GM10847 (cell line): ENCODE measurements around the gene MTRFR.
A peak's percentile ranks its signal among the peaks of the same experiment; 100 is the strongest.

Source experiments
- POLR2A ChIP-seq: IDR thresholded peaks from 2 replicates; pipeline ENCODE4 v1.6.1; 2011; ENCODE audit not compliant: insufficient read length; ENCODE audit errors: extremely low read depth

Gene MTRFR

DNA sequence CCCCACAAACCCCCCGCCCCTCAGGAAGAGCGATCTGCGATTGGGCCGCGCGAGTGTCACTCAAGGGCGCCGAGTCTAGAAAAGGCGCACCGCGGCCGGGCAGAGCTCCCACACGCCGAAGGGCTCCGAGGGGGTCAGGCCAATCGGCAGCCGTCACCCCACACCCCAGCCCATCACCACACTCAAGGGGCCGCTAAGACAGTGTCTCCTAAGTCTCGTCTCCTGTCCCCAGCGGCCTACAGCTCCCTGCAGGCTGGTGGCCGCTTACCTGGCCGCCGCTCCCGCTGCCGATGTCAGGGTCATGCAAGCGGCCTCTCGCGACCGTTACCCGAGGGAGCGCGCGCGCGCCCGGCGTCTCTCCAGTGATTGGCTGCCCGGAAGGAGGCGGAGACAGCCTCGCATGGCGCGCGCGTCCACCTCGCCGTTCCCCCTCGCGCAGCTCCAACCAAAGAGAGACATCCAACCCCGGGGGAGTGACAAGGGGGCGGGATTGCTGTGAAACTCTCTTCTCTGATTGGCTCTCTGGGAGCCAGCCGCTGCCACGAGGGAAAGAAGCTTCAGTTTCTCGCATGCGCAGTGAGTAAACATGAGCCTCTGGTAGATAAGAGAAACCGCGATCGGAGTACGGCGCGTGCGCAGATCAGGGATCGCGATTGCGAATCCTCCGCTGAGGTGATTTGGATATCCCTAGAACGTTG, at the start of gene MTRFR, which contains the start of gene MPHOSPH9:
MTRFR (plus strand) TSS at position 630 of the 698 bp plus-strand sequence. CDS start 20,239 bp downstream, outside the sequence.
MPHOSPH9 (minus strand) TSS at position 335 of the 698 bp plus-strand sequence. CDS start 2,777 bp downstream, outside the sequence.
- peak; percentile 99 for TF ChIP-seq POLR2A

GRCh38 chr12:123187637-123188036, 45.6 kb upstream of the MTRFR start:
- TF ChIP-seq POLR2A = no peak

- TF ChIP-seq POLR2A = no peak
Observed at GRCh38 chr12:123199936-123200335, 33.3 kb upstream of the MTRFR start.

DNA sequence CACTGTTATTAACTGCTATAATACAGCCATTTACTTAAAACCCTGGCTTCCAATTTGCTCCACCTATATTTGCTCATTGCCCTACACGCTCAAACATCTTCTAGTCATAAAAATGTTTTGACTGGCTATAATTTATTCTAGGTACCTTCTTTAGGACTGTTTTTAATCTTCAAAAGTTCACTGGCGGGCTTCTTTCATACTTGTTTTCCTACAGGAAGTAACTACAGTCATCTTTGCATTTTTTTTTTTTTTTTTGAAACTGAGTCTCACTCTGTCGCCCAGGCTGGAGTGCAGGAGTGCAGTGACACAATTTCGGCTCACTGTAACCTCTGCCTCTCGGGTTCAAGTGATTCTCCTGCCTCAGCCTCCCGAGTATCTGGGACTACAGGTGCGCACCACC, 32.8 kb upstream of the MTRFR start:
- TF ChIP-seq POLR2A = no peak

GRCh38 chr12:123223241-123223668, 10.0 kb upstream of the MTRFR start:
- TF ChIP-seq POLR2A = no peak

DNA sequence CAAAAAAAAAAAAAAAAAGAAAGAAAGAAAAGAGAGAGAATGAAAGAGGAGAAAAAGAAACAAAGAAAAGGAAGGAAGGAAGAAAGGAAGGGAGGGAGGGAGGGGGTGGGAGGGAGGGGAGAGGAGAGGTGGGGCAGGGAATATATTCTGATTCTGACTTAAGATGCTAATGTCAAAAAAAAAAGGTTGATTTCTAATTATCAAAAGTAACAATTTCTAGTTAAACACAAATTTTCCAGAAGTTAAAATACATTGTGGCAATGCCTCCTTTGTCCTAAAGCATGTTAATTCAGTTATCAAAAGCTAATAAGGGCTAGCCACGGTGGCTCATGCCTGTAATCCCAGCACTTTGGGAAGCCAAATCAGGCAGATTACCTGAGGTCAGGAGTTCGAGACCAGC, 7.8 kb upstream of the MTRFR start:
- no peak for TF ChIP-seq POLR2A

- no peak for TF ChIP-seq POLR2A
Observed at GRCh38 chr12:123227581-123228258, 5.5 kb upstream of the MTRFR start.

DNA sequence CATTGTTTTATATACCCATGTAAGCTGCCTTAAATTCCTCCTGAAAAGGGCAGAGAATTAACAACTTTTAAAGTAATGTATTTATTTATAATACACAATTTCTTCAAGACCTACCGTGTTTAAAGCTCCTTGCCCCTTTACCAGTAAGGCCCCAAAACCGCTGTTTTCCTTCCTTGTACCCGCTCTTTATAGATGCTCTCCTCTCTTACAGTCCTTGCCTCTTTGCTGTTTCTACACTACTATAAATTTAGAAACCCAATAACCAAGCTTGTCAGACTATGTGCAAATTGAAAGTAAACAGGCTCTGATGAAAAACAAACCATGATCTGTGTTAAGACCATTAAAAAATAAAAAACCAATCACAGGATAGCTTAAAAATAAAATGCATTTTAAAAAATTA, 4.2 kb upstream of the MTRFR start:
- TF ChIP-seq POLR2A = no peak

DNA sequence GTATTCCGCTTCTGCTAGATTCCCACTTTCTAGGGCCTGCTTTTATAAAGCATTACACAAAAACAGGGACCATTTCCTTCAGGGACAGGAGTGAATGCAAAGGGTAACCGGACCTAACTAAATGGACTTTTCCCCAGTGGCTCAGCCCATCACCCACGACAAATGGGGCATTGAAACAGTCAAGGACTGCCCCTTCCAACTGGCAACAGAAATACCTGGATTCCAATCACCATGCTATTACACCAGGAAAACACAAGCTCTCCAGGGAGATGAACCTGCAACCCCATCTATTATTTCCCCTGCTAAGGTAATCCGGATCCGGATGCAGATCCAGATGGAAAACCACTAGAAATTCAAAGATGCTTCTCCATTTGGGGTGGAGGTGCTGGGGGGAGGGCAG, 1.3 kb upstream of the MTRFR start:
- no peak for TF ChIP-seq POLR2A

DNA sequence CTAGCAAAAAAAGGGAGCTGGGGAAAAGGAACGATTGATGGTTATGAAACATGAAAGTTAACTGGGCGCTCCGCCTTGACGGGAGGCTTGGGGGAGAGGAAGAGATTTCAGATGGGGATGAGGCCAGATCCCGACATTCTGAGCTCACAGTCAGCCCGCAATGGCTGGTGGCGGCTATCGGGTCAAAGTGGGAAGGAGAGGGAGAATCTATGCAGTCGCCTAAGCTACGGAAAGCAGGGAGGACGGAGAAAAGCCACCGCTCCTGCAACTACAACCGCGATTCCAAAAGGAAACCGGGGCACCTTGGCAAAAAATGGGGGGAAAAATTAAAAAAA, 797 bp upstream of the MTRFR start:
- no peak for TF ChIP-seq POLR2A

DNA sequence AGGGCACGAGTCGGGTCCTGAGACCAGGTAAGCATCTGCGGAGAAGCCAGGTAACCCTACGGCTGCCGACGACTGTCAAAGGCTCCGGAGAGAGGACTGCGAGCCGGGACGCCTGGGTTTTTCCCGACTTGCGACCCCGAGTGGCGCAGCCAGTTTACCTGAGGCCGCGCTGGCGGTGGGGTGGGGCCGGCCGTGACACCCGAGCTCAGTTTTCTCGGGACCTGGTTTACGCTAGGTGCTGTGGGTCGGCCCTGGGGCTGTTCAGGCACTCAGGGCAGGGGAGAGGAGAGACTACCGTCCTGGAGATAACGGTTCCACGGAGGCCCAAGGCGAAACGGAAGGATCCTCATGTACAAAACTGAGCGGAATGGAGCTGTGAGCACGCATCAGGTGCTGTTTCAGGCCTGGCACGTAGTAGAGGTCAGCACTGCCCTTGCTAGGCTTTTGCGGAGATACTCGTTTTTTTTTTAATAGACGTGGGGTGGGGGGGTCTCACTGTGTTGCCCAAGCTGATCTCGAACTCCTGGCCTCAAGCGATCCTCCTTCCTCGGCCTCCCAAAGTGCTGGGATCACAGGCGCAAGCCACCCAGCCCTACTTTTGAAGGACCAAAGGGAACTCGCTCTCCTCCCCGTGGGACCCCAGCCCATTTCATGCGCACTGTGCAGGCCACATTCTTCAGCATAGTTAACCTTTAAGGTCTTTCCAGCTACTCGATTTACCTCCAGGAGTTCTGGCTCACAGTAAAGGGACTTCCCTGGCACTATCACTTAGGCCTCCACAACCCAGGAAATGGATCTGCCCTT, 471 bp downstream of the MTRFR start:
- TF ChIP-seq POLR2A = no peak

DNA sequence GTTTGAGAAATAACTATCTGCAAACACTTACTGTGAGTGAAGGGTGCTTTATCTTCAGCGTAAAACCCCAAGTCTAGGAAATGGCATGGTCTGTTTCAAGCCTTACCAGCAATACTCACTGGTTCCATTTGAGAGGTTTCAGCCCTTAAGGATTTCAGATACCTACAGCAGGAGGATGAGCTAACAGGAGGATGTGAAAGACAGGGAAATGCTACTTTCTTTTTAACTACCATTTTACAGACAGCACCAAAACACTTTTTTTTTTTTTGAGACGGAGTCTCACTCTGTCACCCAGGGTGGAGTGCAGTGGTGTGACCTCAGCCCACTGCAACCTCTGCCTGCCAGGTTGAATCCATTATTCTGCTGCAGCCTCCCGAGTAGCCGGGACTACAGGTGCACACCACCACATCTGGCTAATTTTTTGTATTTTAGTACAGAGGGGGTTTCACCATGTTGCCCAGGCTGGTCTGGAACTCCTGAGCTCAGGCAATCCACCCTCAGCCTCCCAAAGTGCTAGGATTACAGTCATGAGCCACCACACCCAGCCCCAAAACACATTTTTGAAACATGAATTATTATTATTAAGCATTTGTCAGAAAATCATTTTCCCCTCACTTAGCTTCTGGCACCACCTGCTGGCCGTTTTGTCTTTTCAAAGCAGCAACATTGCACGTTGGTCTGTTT, 4.6 kb downstream of the MTRFR start:
- no peak for TF ChIP-seq POLR2A

DNA sequence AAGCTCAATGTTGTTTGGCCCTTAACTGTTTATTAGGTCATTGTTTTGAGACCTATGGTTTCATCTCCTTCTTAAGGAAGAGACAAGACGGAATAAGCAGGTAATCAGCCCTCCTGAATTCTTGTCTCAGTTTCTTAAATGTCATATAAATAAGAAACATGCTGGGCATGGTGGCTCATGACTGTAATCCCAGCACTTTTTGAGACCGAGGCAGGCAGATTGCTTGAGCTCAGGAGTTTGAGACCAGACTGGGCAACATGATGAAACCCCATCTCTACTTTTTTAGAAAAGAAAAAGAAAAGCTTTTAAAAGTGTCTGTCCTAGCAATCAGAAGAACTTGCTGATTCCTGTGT, 5.1 kb downstream of the MTRFR start:
- TF ChIP-seq POLR2A = no peak

- no peak for TF ChIP-seq POLR2A
Observed at GRCh38 chr12:123238961-123239360, 5.7 kb downstream of the MTRFR start.

DNA sequence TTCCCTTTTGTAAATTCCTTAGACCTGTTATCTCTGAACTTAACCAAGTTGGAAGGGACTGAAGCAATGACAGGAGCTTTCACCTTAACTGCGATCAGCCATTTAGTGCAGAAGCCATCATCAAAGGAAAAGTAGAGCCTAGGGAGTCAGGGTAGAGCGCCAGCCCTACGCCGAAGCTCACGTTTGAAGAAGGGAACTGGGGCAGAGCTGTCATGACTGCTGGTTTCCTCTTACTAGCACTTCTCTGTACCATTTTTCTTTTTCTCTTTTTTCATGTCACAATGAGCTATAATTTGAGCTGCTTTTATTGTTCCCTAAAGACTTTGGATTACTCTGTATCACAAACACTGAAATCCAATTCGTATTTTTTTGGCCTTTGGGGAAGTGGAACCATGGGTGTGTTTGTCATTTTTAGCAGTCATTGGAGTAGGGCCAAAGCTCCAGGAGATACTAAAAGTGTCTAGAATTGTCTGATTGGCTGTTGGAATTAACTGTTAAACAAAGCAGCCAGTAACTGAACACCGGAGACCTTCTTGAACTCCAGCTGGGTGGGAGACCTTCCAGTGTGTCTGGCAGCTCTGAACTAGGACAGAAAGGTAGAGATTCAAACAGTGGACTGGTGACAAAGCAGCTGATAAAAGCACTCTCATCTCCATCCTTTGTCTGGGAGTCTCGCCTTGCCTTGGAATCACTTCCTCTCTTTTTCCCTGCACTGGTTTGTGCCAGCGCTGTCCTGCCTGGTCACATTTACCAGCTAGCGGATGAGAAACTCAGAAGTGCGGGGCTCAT, 9.1 kb downstream of the MTRFR start:
- TF ChIP-seq POLR2A = no peak
